ENCODE data around the gene PPARG.

DNA sequence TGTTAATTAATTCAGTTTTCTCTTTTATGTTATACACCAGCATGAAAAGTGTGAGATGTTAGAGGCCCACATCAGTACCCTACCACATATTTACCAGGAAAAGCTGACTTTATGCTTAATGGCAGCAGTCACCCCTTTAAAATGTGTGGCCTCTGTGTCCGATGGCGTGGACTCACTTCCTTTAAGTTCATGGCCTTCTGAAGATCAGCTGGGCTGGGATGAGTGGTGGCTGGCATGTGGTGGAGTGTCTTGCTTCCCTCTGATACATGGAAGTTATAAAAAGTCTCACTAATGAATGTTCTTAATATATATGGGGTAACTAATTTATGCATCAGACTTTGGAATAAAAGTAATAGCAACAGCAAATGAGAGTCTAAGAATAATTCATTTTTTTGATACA, 32.1 kb downstream of the PPARG start:
- TF ChIP-seq, protein P1, sequence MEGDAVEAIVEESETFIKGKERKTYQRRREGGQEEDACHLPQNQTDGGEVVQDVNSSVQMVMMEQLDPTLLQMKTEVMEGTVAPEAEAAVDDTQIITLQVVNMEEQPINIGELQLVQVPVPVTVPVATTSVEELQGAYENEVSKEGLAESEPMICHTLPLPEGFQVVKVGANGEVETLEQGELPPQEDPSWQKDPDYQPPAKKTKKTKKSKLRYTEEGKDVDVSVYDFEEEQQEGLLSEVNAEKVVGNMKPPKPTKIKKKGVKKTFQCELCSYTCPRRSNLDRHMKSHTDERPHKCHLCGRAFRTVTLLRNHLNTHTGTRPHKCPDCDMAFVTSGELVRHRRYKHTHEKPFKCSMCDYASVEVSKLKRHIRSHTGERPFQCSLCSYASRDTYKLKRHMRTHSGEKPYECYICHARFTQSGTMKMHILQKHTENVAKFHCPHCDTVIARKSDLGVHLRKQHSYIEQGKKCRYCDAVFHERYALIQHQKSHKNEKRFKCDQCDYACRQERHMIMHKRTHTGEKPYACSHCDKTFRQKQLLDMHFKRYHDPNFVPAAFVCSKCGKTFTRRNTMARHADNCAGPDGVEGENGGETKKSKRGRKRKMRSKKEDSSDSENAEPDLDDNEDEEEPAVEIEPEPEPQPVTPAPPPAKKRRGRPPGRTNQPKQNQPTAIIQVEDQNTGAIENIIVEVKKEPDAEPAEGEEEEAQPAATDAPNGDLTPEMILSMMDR (IDR thresholded peaks at IDR 0.05): no peak
- no peak for TF ChIP-seq POLR2AphosphoS5 (IDR thresholded peaks at IDR 0.05)
- TF ChIP-seq POLR2A (IDR thresholded peaks at IDR 0.05): no peak
